ENCODE measurements around the gene ZSCAN30. TPM values are rescaled to one million over a fixed set of nuclear protein-coding genes. Genes with fewer than 3 reads are reported as not detected.

ZSCAN30 gene
- total and polyA plus RNA-seq, 7 experiments from 2014 or later = 5.5 to 23.2 (median 16.1) TPM

- peaks cover 0 to 50% (median 24%) of the 10 kb centered on the region in 11 donors for H3K9me3 Mint-ChIP-seq
Observed at GRCh38 chr18:35253655-35254287, 36.3 kb downstream of the ZSCAN30 start.

GRCh38 chr18:35252466-35252865, 37.6 kb downstream of the ZSCAN30 start:
- no peaks in the 10 kb centered on the region for H3K27me3 Mint-ChIP-seq
- H3K27ac Mint-ChIP-seq = peak overlapping the region in 1 of 9 donors; percentile 24
- H3K4me1 Mint-ChIP-seq = peaks cover 0 to 5% (median 0%) of the 10 kb centered on the region in 7 donors
- Histone ChIP-seq H3K4me3 (ENCODE audit: low read length) (no peak overlapping the region), H3K4me1 (ENCODE audit: control insufficient read depth in 2 of 2, insufficient read depth in 2 of 2, low read length in 2 of 2) (no peaks in the 10 kb centered on the region), H3K36me3 (ENCODE audit: control insufficient read depth in 2 of 3, insufficient read depth in 3 of 3, low read length in 3 of 3) (peaks cover 4 to 48% (median 4%) of the 10 kb centered on the region in 3 experiments), H3K27me3 (ENCODE audit: control insufficient read depth in 2 of 2, insufficient read depth in 2 of 2, low read length in 2 of 2) (no peaks in the 10 kb centered on the region), H3K9me3 (ENCODE audit: control insufficient read depth in 2 of 3, low read length in 3 of 3) (peaks cover 0 to 23% (median 0%) of the 10 kb centered on the region in 3 experiments), H3K27ac (ENCODE audit: low read depth, low read length) (no peak overlapping the region)
- no peak for DNase-seq
- no peak overlapping the region for H3K4me3 Mint-ChIP-seq
- ATAC-seq = no peak
- POLR2A ChIA-PET = no interaction called here
- peaks cover 0 to 51% (median 24%) of the 10 kb centered on the region in 11 donors for H3K9me3 Mint-ChIP-seq
- intact Hi-C loops (cut with micrococcal nuclease) = no loop called here
- H3K36me3 Mint-ChIP-seq = peaks cover 26 to 85% (median 79%) of the 10 kb centered on the region in 5 donors
- CTCF ChIA-PET = no interaction called here

More at GRCh38 chr18:35253655-35254287, 36.3 kb downstream of the ZSCAN30 start:
- Histone ChIP-seq H3K27me3 (ENCODE audit: control insufficient read depth in 2 of 2, insufficient read depth in 2 of 2, low read length in 2 of 2) (no peaks in the 10 kb centered on the region), H3K4me1 (ENCODE audit: control insufficient read depth in 2 of 2, insufficient read depth in 2 of 2, low read length in 2 of 2) (no peaks in the 10 kb centered on the region), H3K4me3 (ENCODE audit: low read length) (no peak overlapping the region), H3K27ac (ENCODE audit: low read depth, low read length) (no peak overlapping the region), H3K36me3 (ENCODE audit: control insufficient read depth in 2 of 3, insufficient read depth in 3 of 3, low read length in 3 of 3) (peaks cover 3 to 36% (median 4%) of the 10 kb centered on the region in 3 experiments), H3K9me3 (ENCODE audit: control insufficient read depth in 2 of 3, low read length in 3 of 3) (peaks cover 0 to 23% (median 0%) of the 10 kb centered on the region in 3 experiments)
- no peak for ATAC-seq
- ChIA-PET POLR2A (interaction anchor here (0.8 kb wide), 1 partner anchor 12 kb away, joined by 3 read pairs; the partner anchor contains the start of gene ZNF397), CTCF (interaction anchor here (0.6 kb wide), 2 partner anchors 11 to 14 kb away, joined by 4 to 5 read pairs; no protein-coding TSS in a partner anchor)
- Mint-ChIP-seq H3K27me3 (no peaks in the 10 kb centered on the region), H3K27ac (no peak overlapping the region), H3K4me3 (peak overlapping the region in 1 of 10 donors; percentile 12), H3K4me1 (peaks cover 0 to 5% (median 0%) of the 10 kb centered on the region in 7 donors), H3K36me3 (peaks cover 25 to 83% (median 80%) of the 10 kb centered on the region in 5 donors)
- no peak for DNase-seq
- intact Hi-C loops (cut with micrococcal nuclease) = no loop called here

GRCh38 chr18:35248429-35248828, 41.6 kb downstream of the ZSCAN30 start:
- DNase-seq = no peak
- intact Hi-C loops (cut with micrococcal nuclease) = no loop called here
- ATAC-seq = no peak
- Histone ChIP-seq H3K4me1 (ENCODE audit: control insufficient read depth in 2 of 2, insufficient read depth in 2 of 2, low read length in 2 of 2) (no peaks in the 10 kb centered on the region), H3K27me3 (ENCODE audit: control insufficient read depth in 2 of 2, insufficient read depth in 2 of 2, low read length in 2 of 2) (no peaks in the 10 kb centered on the region), H3K9me3 (ENCODE audit: control insufficient read depth in 2 of 3, low read length in 3 of 3) (peaks cover 0 to 11% (median 0%) of the 10 kb centered on the region in 3 experiments), H3K36me3 (ENCODE audit: control insufficient read depth in 2 of 3, insufficient read depth in 3 of 3, low read length in 3 of 3) (peaks cover 20 to 75% (median 32%) of the 10 kb centered on the region in 3 experiments), H3K27ac (ENCODE audit: low read depth, low read length) (no peak overlapping the region), H3K4me3 (ENCODE audit: low read length) (no peak overlapping the region)
- H3K27me3 Mint-ChIP-seq = no peaks in the 10 kb centered on the region
- H3K9me3 Mint-ChIP-seq = peaks cover 3 to 70% (median 17%) of the 10 kb centered on the region in 11 donors
- H3K27ac Mint-ChIP-seq = peak overlapping the region in 1 of 9 donors; percentile 59
- H3K4me1 Mint-ChIP-seq = peaks cover 4 to 29% (median 23%) of the 10 kb centered on the region in 7 donors
- peaks cover 46 to 97% (median 91%) of the 10 kb centered on the region in 5 donors for H3K36me3 Mint-ChIP-seq
- ChIA-PET POLR2A (no interaction called here), CTCF (no interaction called here)
- no peak overlapping the region for H3K4me3 Mint-ChIP-seq

- peaks cover 4 to 34% (median 31%) of the 10 kb centered on the region in 7 donors for H3K4me1 Mint-ChIP-seq
- H3K27me3 Mint-ChIP-seq = no peaks in the 10 kb centered on the region
- H3K27ac Mint-ChIP-seq = no peak overlapping the region
- intact Hi-C loops (cut with micrococcal nuclease) = no loop called here
- peaks cover 0 to 3% (median 0%) of the 10 kb centered on the region in 3 experiments for H3K9me3 ChIP-seq (ENCODE audit: control insufficient read depth in 2 of 3, low read length in 3 of 3)
- H3K9me3 Mint-ChIP-seq = peaks cover 3 to 62% (median 13%) of the 10 kb centered on the region in 11 donors
- H3K27ac ChIP-seq (ENCODE audit: low read depth, low read length) = no peak overlapping the region
- ChIA-PET POLR2A (no interaction called here), CTCF (no interaction called here)
- H3K36me3 Mint-ChIP-seq = peaks cover 41 to 97% (median 89%) of the 10 kb centered on the region in 5 donors
- peak; percentile 56 for ATAC-seq
- no peak overlapping the region for H3K4me3 ChIP-seq (ENCODE audit: low read length)
- H3K4me1 ChIP-seq (ENCODE audit: control insufficient read depth in 2 of 2, insufficient read depth in 2 of 2, low read length in 2 of 2) = peaks cover 0 to 7% of the 10 kb centered on the region in 2 donors
- no peak overlapping the region for H3K4me3 Mint-ChIP-seq
- no peaks in the 10 kb centered on the region for H3K27me3 ChIP-seq (ENCODE audit: control insufficient read depth in 2 of 2, insufficient read depth in 2 of 2, low read length in 2 of 2)
- peaks cover 22 to 80% (median 40%) of the 10 kb centered on the region in 3 experiments for H3K36me3 ChIP-seq (ENCODE audit: control insufficient read depth in 2 of 3, insufficient read depth in 3 of 3, low read length in 3 of 3)
- no peak for DNase-seq
Observed at GRCh38 chr18:35247412-35248249, 42.4 kb downstream of the ZSCAN30 start.

DNA sequence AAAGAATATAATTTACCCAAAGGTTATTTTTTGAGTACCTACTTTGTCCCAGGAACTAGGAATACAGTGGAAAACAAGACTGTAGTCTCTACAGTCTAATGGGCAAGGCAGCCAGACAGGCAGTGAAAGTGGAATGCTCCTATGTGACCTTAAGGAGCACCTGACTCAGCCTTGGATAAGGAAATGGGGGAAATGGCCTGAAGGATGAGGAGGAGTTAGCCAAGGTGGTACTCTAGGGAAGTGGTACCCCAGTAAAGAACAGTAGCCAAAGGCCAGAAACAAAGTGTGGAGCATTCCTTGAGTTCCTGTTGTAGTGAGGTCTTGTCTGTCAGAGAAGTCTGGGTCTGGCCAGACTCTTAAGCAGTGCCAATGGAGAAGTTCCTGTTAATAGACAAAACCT, 43.2 kb downstream of the ZSCAN30 start:
- ChIA-PET POLR2A (no interaction called here), CTCF (no interaction called here)
- H3K27ac ChIP-seq (ENCODE audit: low read depth, low read length) = no peak overlapping the region
- H3K36me3 ChIP-seq (ENCODE audit: control insufficient read depth in 2 of 3, insufficient read depth in 3 of 3, low read length in 3 of 3) = peaks cover 22 to 79% (median 40%) of the 10 kb centered on the region in 3 experiments
- Mint-ChIP-seq H3K36me3 (peaks cover 41 to 94% (median 83%) of the 10 kb centered on the region in 5 donors), H3K4me3 (no peak overlapping the region), H3K27me3 (no peaks in the 10 kb centered on the region), H3K9me3 (peaks cover under 1 to 55% (median 10%) of the 10 kb centered on the region in 11 donors), H3K27ac (peak overlapping the region in 2 of 9 donors; percentile 3 to 32), H3K4me1 (peaks cover 9 to 41% (median 38%) of the 10 kb centered on the region in 7 donors)
- intact Hi-C loops (cut with micrococcal nuclease) = no loop called here
- ATAC-seq (no peak), DNase-seq (no peak)
- no peak overlapping the region for H3K4me3 ChIP-seq (ENCODE audit: low read length)
- no peaks in the 10 kb centered on the region for H3K9me3 ChIP-seq (ENCODE audit: control insufficient read depth in 2 of 3, low read length in 3 of 3)
- no peaks in the 10 kb centered on the region for H3K27me3 ChIP-seq (ENCODE audit: control insufficient read depth in 2 of 2, insufficient read depth in 2 of 2, low read length in 2 of 2)
- peaks cover 3 to 15% of the 10 kb centered on the region in 2 donors for H3K4me1 ChIP-seq (ENCODE audit: control insufficient read depth in 2 of 2, insufficient read depth in 2 of 2, low read length in 2 of 2)

- intact Hi-C loops (cut with micrococcal nuclease) = no loop called here
- ChIA-PET CTCF (interaction anchor here (0.7 to 1.1 kb wide), 2 partner anchors 17 to 705 kb away, joined by 3 read pairs; no protein-coding TSS in a partner anchor), POLR2A (interaction anchor here (1.0 to 3.0 kb wide), 4 partner anchors 17 to 44 kb away, joined by 3 to 14 read pairs (median 4); partner anchors contain the start of gene ZSCAN30)
- Mint-ChIP-seq H3K4me3 (no peak overlapping the region), H3K36me3 (peaks cover 41 to 84% (median 73%) of the 10 kb centered on the region in 5 donors), H3K27ac (no peak overlapping the region), H3K9me3 (peaks cover 0 to 50% (median 8%) of the 10 kb centered on the region in 11 donors), H3K4me1 (peaks cover 9 to 45% (median 39%) of the 10 kb centered on the region in 7 donors), H3K27me3 (no peaks in the 10 kb centered on the region)
- no peak for DNase-seq
- Histone ChIP-seq H3K27me3 (ENCODE audit: control insufficient read depth in 2 of 2, insufficient read depth in 2 of 2, low read length in 2 of 2) (no peaks in the 10 kb centered on the region), H3K27ac (ENCODE audit: low read depth, low read length) (no peak overlapping the region), H3K36me3 (ENCODE audit: control insufficient read depth in 2 of 3, insufficient read depth in 3 of 3, low read length in 3 of 3) (peaks cover 22 to 81% (median 39%) of the 10 kb centered on the region in 3 experiments), H3K9me3 (ENCODE audit: control insufficient read depth in 2 of 3, low read length in 3 of 3) (no peaks in the 10 kb centered on the region), H3K4me1 (ENCODE audit: control insufficient read depth in 2 of 2, insufficient read depth in 2 of 2, low read length in 2 of 2) (peaks cover 9 to 17% of the 10 kb centered on the region in 2 donors), H3K4me3 (ENCODE audit: low read length) (no peak overlapping the region)
- no peak for ATAC-seq
Observed at GRCh38 chr18:35245719-35246317, 44.2 kb downstream of the ZSCAN30 start.
